Measurements from ENCODE around the gene SLC2A13. TPM values are rescaled to one million over a fixed set of nuclear protein-coding genes. Genes with fewer than 3 reads are reported as not detected.
A peak's percentile ranks its signal among the peaks of the same experiment; 100 is the strongest.

The SLC2A13 gene
- total RNA-seq, 6 experiments from 2014 or later = 5.2 to 11.7 (median 8.7) TPM

GRCh38 chr12:40020261-40020691 lies 85.6 kb downstream of the SLC2A13 start:
- no peak for ATAC-seq
- no peaks in the 10 kb centered on the region for H3K4me1 ChIP-seq
- 92% methylated on average over 3 of the region's 4 CpGs for WGBS (ENCODE audit: insufficient coverage, low coverage, low lambda C conversion rate, missing lambda C conversion rate)

GRCh38 chr12:40017488-40017887 lies 88.4 kb downstream of the SLC2A13 start:
- no peaks in the 10 kb centered on the region for H3K36me3 ChIP-seq
- DNase-seq = no peak
- no peaks in the 10 kb centered on the region for H3K27me3 ChIP-seq
- ATAC-seq = no peak
- WGBS (ENCODE audit: insufficient coverage, low coverage, low lambda C conversion rate, missing lambda C conversion rate) = 73% methylated on average over 1 of the region's 1 CpG
- TF ChIP-seq POLR2A (IDR thresholded peaks at IDR 0.05) = no peak
- no peak for TF ChIP-seq CTCF (IDR thresholded peaks at IDR 0.05)
- H3K9me3 ChIP-seq = no peaks in the 10 kb centered on the region
- H3K4me3 ChIP-seq = no peak overlapping the region
- H3K4me1 ChIP-seq = no peaks in the 10 kb centered on the region
- H3K27ac ChIP-seq = no peak overlapping the region
- intact Hi-C loops (cut with DNase I) = no loop called here

More at GRCh38 chr12:40020261-40020691, 85.6 kb downstream of the SLC2A13 start:
- intact Hi-C loops (cut with DNase I) = no loop called here
- DNase-seq = no peak
- Histone ChIP-seq H3K36me3 (no peaks in the 10 kb centered on the region), H3K27ac (no peak overlapping the region), H3K9me3 (no peaks in the 10 kb centered on the region), H3K4me3 (no peak overlapping the region), H3K27me3 (no peaks in the 10 kb centered on the region)
- no peak for TF ChIP-seq CTCF (IDR thresholded peaks at IDR 0.05)
- TF ChIP-seq POLR2A (IDR thresholded peaks at IDR 0.05) = no peak

- DNase-seq = no peak
- WGBS (ENCODE audit: insufficient coverage, low coverage, low lambda C conversion rate, missing lambda C conversion rate) = 85% methylated on average over 3 of the region's 3 CpGs
- TF ChIP-seq POLR2A (IDR thresholded peaks at IDR 0.05) (no peak), CTCF (IDR thresholded peaks at IDR 0.05) (no peak)
- Histone ChIP-seq H3K4me1 (no peaks in the 10 kb centered on the region), H3K36me3 (no peaks in the 10 kb centered on the region), H3K9me3 (no peaks in the 10 kb centered on the region), H3K27ac (no peak overlapping the region), H3K27me3 (no peaks in the 10 kb centered on the region), H3K4me3 (no peak overlapping the region)
- peak; percentile 14 to 53 (median 40) for ATAC-seq
- intact Hi-C loops (cut with DNase I) = no loop called here
Observed at GRCh38 chr12:40016980-40017379, 88.9 kb downstream of the SLC2A13 start.

GRCh38 chr12:40015881-40016280 lies 90.0 kb downstream of the SLC2A13 start:
- Histone ChIP-seq H3K27ac (no peak overlapping the region), H3K4me3 (no peak overlapping the region), H3K27me3 (no peaks in the 10 kb centered on the region), H3K36me3 (no peaks in the 10 kb centered on the region), H3K9me3 (no peaks in the 10 kb centered on the region), H3K4me1 (no peaks in the 10 kb centered on the region)
- intact Hi-C loops (cut with DNase I) = no loop called here
- DNase-seq (no peak), ATAC-seq (no peak)
- no peak for TF ChIP-seq POLR2A (IDR thresholded peaks at IDR 0.05)
- TF ChIP-seq CTCF (IDR thresholded peaks at IDR 0.05) = no peak
- WGBS (ENCODE audit: insufficient coverage, low coverage, low lambda C conversion rate, missing lambda C conversion rate) = 96% methylated on average over 2 of the region's 2 CpGs

- H3K36me3 ChIP-seq = no peaks in the 10 kb centered on the region
- no peaks in the 10 kb centered on the region for H3K4me1 ChIP-seq
- intact Hi-C loops (cut with DNase I) = no loop called here
- H3K27ac ChIP-seq = no peak overlapping the region
- DNase-seq (no peak), ATAC-seq (no peak)
- H3K9me3 ChIP-seq = no peaks in the 10 kb centered on the region
- no peak for TF ChIP-seq CTCF (IDR thresholded peaks at IDR 0.05)
- TF ChIP-seq POLR2A (IDR thresholded peaks at IDR 0.05) = no peak
- H3K27me3 ChIP-seq = no peaks in the 10 kb centered on the region
- H3K4me3 ChIP-seq = no peak overlapping the region
- 96% methylated on average over 2 of the region's 2 CpGs for WGBS (ENCODE audit: insufficient coverage, low coverage, low lambda C conversion rate, missing lambda C conversion rate)
Observed at GRCh38 chr12:40015345-40015744, 90.5 kb downstream of the SLC2A13 start.
